K562 (cell line): ENCODE measurements around the gene OIT3. TPM values are rescaled to one million over a fixed set of nuclear protein-coding genes. Genes with fewer than 3 reads are reported as not detected.

ENCODE experiments used
- C11orf30 ChIP-seq: fragments of 450-650 bp; IDR thresholded peaks from 2 replicates; pipeline ENCODE4 v1.6.1; 2016; ENCODE audit warnings: low read depth, mild to moderate bottlenecking
- ETV6 ChIP-seq, 3 experiments: fragments of 150-350 bp in 1 of 3; sonication (generic) in 1 of 3; formaldehyde crosslinking in 1 of 3; IDR thresholded peaks; 2 replicates each; pipeline versions ENCODE4 v1.6.1 to v1.8.0; 2014 to 2022; ENCODE audit warnings: borderline replicate concordance in 2 of 3, low read depth in 2 of 3, antibody characterized with exemption in 1 of 3, low read length in 1 of 3, mild to moderate bottlenecking in 1 of 3, missing genetic modification reagents in 1 of 3
- GATAD2B ChIP-seq: fragments of 450-650 bp; IDR thresholded peaks from 2 replicates; pipeline ENCODE4 v1.6.1; 2017; ENCODE audit warnings: mild to moderate bottlenecking, borderline replicate concordance
- JUN ChIP-seq, 2 experiments: sonication (generic) in 1 of 2; formaldehyde crosslinking in 1 of 2; IDR thresholded peaks; 2 replicates each; pipeline versions ENCODE4 v1.6.1 to v1.8.0; 2012 to 2022; ENCODE audit warnings: borderline replicate concordance in 2 of 2, mild to moderate bottlenecking in 2 of 2, improper control_type of control experiment in 1 of 2, low read depth in 1 of 2, low read length in 1 of 2, missing genetic modification reagents in 1 of 2
- NEUROD1 ChIP-seq: fragments of 150-350 bp; IDR thresholded peaks from 2 replicates; pipeline ENCODE4 v1.6.1; 2014; ENCODE audit warnings: borderline replicate concordance, low read length, low read depth; ENCODE audit not compliant: partially characterized antibody
- PHB2 ChIP-seq: fragments of 450-650 bp; IDR thresholded peaks from 2 replicates; pipeline ENCODE4 v1.6.1; 2017; ENCODE audit warnings: low read depth
- SMARCC2 ChIP-seq: fragments of 450-650 bp; IDR thresholded peaks from 2 replicates; pipeline ENCODE4 v1.6.1; 2017; ENCODE audit warnings: antibody characterized with exemption, moderate library complexity, mild to moderate bottlenecking, low read depth
- TEAD2 ChIP-seq: fragments of 450-650 bp; IDR thresholded peaks from 2 replicates; pipeline ENCODE4 v1.6.1; 2016; ENCODE audit warnings: missing genetic modification characterization, control low read depth, missing compliant biosample characterization
- TFE3 ChIP-seq: fragments of 450-650 bp; formaldehyde crosslinking; IDR thresholded peaks from 2 replicates; pipeline ENCODE4 v1.4.0; 2020; ENCODE audit warnings: mild to moderate bottlenecking, mixed read lengths
- ZNF239 ChIP-seq: fragments of 250-450 bp; sonication (Bioruptor Pico); IDR thresholded peaks from 2 replicates; pipeline ENCODE4 v1.4.0; 2020; ENCODE audit warnings: mild to moderate bottlenecking
- ZNF324 ChIP-seq: fragments of 250-450 bp; sonication (Bioruptor Pico); IDR thresholded peaks from 2 replicates; pipeline ENCODE4 v1.4.0; 2020; ENCODE audit warnings: mild to moderate bottlenecking
- ZNF589 ChIP-seq: fragments of 200-800 bp; sonication (Bioruptor generic); IDR thresholded peaks from 2 replicates; pipeline ENCODE4 v1.6.1; 2016; ENCODE audit warnings: low read depth, missing genetic modification characterization, missing compliant biosample characterization
- polyA plus RNA-seq, 8 experiments: library from polyadenylated mRNA; depleted of rRNA in 4 of 8; stranded (reverse) in 5 of 8; unstranded in 3 of 8; fragments of >200 nt; fragmentation: Nextera tagmentation in 2 of 8; fragmentation: Illumina TruSeq in 1 of 8; extraction: Ambion mirVana in 2 of 8; extraction: Trizol in 1 of 8; gene quantifications; 2 replicates each; pipeline versions ENCODE4 v1.2.1 to v1.2.3, GENCODE V29; 2011 to 2014; ENCODE audit warnings: inconsistent platforms in 1 of 8, missing spikeins in 1 of 8
- total RNA-seq, 7 experiments: library from RNA; depleted of rRNA in 6 of 7; stranded (reverse); fragments of >200 nt in 6 of 7; fragmentation: Illumina TruSeq in 2 of 7; extraction: Trizol in 2 of 7; gene quantifications; 2 replicates each; pipeline versions ENCODE4 v1.2.1 to v1.2.3, GENCODE V29; 2011 to 2021; ENCODE audit warnings: low replicate concordance in 1 of 7
- TF ChIP-seq, protein P1 (sequence below): sonication (generic); formaldehyde crosslinking; IDR thresholded peaks from 2 replicates; pipeline ENCODE4 v1.8.1; 2023; ENCODE audit warnings: missing genetic modification reagents, mild to moderate bottlenecking, borderline replicate concordance
- TF ChIP-seq, protein P2 (sequence below): fragments of 450-650 bp; formaldehyde crosslinking; IDR thresholded peaks from 2 replicates; pipeline ENCODE4 v1.4.0; 2020; ENCODE audit warnings: mild to moderate bottlenecking, moderate library complexity
- TF ChIP-seq, protein P3 (sequence below): fragments of 250-450 bp; sonication (Bioruptor Pico); IDR thresholded peaks from 2 replicates; pipeline ENCODE4 v1.8.0; 2021; ENCODE audit warnings: moderate library complexity, mild to moderate bottlenecking, inconsistent platforms

OIT3 gene
- total and polyA plus RNA-seq, 9 of the 15 experiments (the other 6 are each of a cell fraction or from before 2014, with no cell fraction given), result not detected

DNA sequence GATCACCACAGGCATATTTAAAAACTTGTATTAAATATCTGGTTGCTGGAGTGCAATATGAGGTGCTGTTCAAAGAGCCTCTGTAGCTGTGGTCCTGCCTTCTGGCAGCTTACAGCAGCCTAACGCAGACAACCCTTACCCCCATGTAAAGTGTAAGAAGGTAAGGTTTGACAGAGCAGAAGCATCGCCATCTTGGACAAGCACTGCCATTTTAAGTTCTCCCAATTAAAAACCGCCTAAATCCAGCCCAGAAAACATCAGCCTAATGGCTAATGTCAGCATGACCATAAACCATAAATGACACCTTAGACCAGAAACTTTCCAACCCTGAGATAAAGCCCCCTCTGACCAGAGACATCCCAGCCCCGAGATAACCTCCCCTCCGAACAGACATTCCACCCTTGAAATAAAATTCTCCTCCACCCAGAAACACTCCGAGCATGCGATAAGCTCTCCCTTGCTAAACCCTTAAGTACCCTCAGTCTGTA, 5.3 kb upstream of the OIT3 start (continued):
- TF ChIP-seq, protein P1, sequence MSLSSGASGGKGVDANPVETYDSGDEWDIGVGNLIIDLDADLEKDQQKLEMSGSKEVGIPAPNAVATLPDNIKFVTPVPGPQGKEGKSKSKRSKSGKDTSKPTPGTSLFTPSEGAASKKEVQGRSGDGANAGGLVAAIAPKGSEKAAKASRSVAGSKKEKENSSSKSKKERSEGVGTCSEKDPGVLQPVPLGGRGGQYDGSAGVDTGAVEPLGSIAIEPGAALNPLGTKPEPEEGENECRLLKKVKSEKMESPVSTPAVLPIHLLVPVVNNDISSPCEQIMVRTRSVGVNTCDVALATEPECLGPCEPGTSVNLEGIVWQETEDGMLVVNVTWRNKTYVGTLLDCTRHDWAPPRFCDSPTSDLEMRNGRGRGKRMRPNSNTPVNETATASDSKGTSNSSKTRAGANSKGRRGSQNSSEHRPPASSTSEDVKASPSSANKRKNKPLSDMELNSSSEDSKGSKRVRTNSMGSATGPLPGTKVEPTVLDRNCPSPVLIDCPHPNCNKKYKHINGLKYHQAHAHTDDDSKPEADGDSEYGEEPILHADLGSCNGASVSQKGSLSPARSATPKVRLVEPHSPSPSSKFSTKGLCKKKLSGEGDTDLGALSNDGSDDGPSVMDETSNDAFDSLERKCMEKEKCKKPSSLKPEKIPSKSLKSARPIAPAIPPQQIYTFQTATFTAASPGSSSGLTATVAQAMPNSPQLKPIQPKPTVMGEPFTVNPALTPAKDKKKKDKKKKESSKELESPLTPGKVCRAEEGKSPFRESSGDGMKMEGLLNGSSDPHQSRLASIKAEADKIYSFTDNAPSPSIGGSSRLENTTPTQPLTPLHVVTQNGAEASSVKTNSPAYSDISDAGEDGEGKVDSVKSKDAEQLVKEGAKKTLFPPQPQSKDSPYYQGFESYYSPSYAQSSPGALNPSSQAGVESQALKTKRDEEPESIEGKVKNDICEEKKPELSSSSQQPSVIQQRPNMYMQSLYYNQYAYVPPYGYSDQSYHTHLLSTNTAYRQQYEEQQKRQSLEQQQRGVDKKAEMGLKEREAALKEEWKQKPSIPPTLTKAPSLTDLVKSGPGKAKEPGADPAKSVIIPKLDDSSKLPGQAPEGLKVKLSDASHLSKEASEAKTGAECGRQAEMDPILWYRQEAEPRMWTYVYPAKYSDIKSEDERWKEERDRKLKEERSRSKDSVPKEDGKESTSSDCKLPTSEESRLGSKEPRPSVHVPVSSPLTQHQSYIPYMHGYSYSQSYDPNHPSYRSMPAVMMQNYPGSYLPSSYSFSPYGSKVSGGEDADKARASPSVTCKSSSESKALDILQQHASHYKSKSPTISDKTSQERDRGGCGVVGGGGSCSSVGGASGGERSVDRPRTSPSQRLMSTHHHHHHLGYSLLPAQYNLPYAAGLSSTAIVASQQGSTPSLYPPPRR (CRISPR knock-in tag), result no peak
- TF ChIP-seq, protein P2, sequence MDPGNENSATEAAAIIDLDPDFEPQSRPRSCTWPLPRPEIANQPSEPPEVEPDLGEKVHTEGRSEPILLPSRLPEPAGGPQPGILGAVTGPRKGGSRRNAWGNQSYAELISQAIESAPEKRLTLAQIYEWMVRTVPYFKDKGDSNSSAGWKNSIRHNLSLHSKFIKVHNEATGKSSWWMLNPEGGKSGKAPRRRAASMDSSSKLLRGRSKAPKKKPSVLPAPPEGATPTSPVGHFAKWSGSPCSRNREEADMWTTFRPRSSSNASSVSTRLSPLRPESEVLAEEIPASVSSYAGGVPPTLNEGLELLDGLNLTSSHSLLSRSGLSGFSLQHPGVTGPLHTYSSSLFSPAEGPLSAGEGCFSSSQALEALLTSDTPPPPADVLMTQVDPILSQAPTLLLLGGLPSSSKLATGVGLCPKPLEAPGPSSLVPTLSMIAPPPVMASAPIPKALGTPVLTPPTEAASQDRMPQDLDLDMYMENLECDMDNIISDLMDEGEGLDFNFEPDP (CRISPR knock-in tag), result no peak
- TF ChIP-seq PHB2, result no peak
- no peak for TF ChIP-seq C11orf30
- no peak for TF ChIP-seq TFE3
- 0 out of 2 replicates have a peak, but pooled peaks have one; percentile 53 for TF ChIP-seq TEAD2 (tag)
- TF ChIP-seq ZNF239, result peak; percentile 49; the same call in 1 of the 2 replicates
- TF ChIP-seq, protein P3, sequence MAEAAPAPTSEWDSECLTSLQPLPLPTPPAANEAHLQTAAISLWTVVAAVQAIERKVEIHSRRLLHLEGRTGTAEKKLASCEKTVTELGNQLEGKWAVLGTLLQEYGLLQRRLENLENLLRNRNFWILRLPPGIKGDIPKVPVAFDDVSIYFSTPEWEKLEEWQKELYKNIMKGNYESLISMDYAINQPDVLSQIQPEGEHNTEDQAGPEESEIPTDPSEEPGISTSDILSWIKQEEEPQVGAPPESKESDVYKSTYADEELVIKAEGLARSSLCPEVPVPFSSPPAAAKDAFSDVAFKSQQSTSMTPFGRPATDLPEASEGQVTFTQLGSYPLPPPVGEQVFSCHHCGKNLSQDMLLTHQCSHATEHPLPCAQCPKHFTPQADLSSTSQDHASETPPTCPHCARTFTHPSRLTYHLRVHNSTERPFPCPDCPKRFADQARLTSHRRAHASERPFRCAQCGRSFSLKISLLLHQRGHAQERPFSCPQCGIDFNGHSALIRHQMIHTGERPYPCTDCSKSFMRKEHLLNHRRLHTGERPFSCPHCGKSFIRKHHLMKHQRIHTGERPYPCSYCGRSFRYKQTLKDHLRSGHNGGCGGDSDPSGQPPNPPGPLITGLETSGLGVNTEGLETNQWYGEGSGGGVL (CRISPR knock-in tag), result no peak
- TF ChIP-seq SMARCC2, result no peak
- TF ChIP-seq JUN (IDR thresholded peaks at IDR 0.05; ENCODE audit: borderline replicate concordance, low read depth, low read length), result no peak
- no peak for TF ChIP-seq JUN (CRISPR knock-in tag; IDR thresholded peaks at IDR 0.05; ENCODE audit: borderline replicate concordance)
- TF ChIP-seq ZNF324 (CRISPR knock-in tag), result no peak
- no peak for TF ChIP-seq ETV6 (IDR thresholded peaks at IDR 0.05; ENCODE audit: borderline replicate concordance in 1 of 2, low read depth in 2 of 2, low read length in 1 of 2)
- no peak for TF ChIP-seq ETV6 (CRISPR knock-in tag; IDR thresholded peaks at IDR 0.05; ENCODE audit: borderline replicate concordance)
- TF ChIP-seq GATAD2B, result no peak
- no peak for TF ChIP-seq NEUROD1
- peak; percentile 71 for TF ChIP-seq ZNF589 (CRISPR knock-in tag)
